Ovary (tissue), 3 donors: Measurements from ENCODE around the gene TGFBI.

Source experiments
- POLR2A ChIP-seq: fragments of 450-650 bp; IDR thresholded peaks from one replicate; pipeline ENCODE4 v1.6.1; 2017; ENCODE audit warnings: antibody characterized with exemption, mild to moderate bottlenecking, moderate library complexity
- TF ChIP-seq, protein P1 (sequence below), 3 donors: fragments of 450-650 bp in 2 of 3; fragments of 200-600 bp in 1 of 3; IDR thresholded peaks; one replicate each; pipeline versions ENCODE4 v1.5.1 to v1.8.0; 2016 to 2022; ENCODE audit warnings: antibody characterized with exemption in 3 of 3, mild to moderate bottlenecking in 1 of 3
- donor health status: DM: no; HTN: no; CAD: no.

DNA sequence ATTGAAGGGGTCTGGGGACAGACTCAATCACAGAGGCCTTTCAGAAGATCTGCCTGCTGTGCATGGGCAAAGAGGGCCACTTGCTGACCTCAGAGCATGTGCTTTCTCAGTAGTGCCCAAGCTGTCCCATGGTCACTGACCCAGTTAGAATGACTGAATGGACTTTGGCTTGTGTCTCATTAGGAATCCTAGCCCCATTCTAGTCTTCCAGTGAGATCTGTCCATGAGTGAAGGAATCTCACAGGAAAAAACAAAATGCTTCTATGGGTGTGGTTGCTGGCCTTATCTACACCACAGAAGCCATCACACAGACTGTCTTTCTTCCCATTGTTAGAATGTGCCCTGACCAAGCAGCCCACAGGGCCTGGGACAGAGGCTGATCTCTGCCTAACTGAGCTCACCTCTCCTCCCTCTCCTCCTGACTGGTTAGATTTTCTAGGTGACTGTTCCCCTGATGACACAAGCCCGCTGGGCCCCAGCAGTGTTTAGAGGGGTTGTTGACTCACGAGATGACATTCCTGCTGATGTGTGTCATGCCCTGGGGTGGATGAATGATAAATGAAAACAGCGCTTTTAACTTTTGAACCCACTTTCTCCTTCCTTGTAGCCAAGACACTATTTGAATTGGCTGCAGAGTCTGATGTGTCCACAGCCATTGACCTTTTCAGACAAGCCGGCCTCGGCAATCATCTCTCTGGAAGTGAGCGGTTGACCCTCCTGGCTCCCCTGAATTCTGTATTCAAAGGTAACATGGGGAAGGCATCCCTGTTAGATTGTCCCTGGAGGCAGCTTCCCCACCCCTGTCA lies 24.8 kb downstream of the TGFBI start:
- TF ChIP-seq POLR2A: no peak
- TF ChIP-seq, protein P1, sequence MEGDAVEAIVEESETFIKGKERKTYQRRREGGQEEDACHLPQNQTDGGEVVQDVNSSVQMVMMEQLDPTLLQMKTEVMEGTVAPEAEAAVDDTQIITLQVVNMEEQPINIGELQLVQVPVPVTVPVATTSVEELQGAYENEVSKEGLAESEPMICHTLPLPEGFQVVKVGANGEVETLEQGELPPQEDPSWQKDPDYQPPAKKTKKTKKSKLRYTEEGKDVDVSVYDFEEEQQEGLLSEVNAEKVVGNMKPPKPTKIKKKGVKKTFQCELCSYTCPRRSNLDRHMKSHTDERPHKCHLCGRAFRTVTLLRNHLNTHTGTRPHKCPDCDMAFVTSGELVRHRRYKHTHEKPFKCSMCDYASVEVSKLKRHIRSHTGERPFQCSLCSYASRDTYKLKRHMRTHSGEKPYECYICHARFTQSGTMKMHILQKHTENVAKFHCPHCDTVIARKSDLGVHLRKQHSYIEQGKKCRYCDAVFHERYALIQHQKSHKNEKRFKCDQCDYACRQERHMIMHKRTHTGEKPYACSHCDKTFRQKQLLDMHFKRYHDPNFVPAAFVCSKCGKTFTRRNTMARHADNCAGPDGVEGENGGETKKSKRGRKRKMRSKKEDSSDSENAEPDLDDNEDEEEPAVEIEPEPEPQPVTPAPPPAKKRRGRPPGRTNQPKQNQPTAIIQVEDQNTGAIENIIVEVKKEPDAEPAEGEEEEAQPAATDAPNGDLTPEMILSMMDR (IDR thresholded peaks at IDR 0.05): no peak
